DOHH2 (cell line): Measurements from ENCODE around the gene FAM184B.
"Not testable (repeated sequence)": the region's sequence is repeated elsewhere in the genome, so short reads cannot be mapped to it uniquely, and the experiment has no call there.

Experiments
- H3F3A ChIP-seq: fragments of 200-600 bp; sonication (generic), shearing (Covaris generic); 2 replicates; pipeline ENCODE4 v1.6.0; 2016; ENCODE audit warnings: antibody characterized with exemption, mild to moderate bottlenecking; ENCODE audit not compliant: control insufficient read depth, insufficient read depth
- H3K27ac ChIP-seq: fragments of 200-600 bp; sonication (generic); 2 replicates; pipeline ENCODE4 v1.5.1; 2014; ENCODE audit warnings: low read depth, mild to moderate bottlenecking, low read length, moderate library complexity
- H3K27me3 ChIP-seq: fragments of 200-600 bp; sonication (generic); 2 replicates; pipeline ENCODE4 v1.6.1; 2014; ENCODE audit warnings: mild to moderate bottlenecking, low read length, mixed read lengths; ENCODE audit not compliant: control insufficient read depth
- H3K36me3 ChIP-seq: fragments of 200-600 bp; sonication (generic); 2 replicates; pipeline ENCODE4 v1.6.1; 2014; ENCODE audit warnings: mild to moderate bottlenecking, low read length, moderate library complexity, mixed read lengths; ENCODE audit not compliant: control insufficient read depth
- H3K4me1 ChIP-seq: fragments of 200-600 bp; sonication (generic); 2 replicates; pipeline ENCODE4 v1.6.1; 2014; ENCODE audit warnings: mild to moderate bottlenecking, low read length, mixed read lengths; ENCODE audit not compliant: control insufficient read depth
- H3K4me2 ChIP-seq: fragments of 200-600 bp; sonication (generic); 2 replicates; pipeline ENCODE4 v1.6.0; 2014; ENCODE audit warnings: mild to moderate bottlenecking, low read length, moderate library complexity
- H3K4me3 ChIP-seq: fragments of 200-600 bp; sonication (generic); 2 replicates; pipeline ENCODE4 v1.5.1; 2014; ENCODE audit warnings: mild to moderate bottlenecking, low read length, mixed read lengths
- H3K79me2 ChIP-seq: fragments of 200-600 bp; sonication (generic); 2 replicates; pipeline ENCODE4 v1.6.1; 2014; ENCODE audit warnings: mild to moderate bottlenecking, low read length, mixed read lengths; ENCODE audit not compliant: control insufficient read depth
- H3K9me2 ChIP-seq: fragments of 200-600 bp; sonication (generic); replicated peaks from 2 replicates; pipeline ENCODE4 v1.6.1; 2014; ENCODE audit warnings: mild to moderate bottlenecking, low read length, mixed read lengths; ENCODE audit not compliant: control insufficient read depth
- H3K9me3 ChIP-seq: fragments of 200-600 bp; sonication (generic); 2 replicates; pipeline ENCODE4 v1.6.1; 2014; ENCODE audit warnings: antibody characterized with exemption, low read length, mixed read lengths; ENCODE audit not compliant: control insufficient read depth, insufficient read depth
- H4K20me1 ChIP-seq: fragments of 200-600 bp; sonication (generic); 2 replicates; pipeline ENCODE4 v1.6.0; 2014; ENCODE audit warnings: low read depth, mild to moderate bottlenecking, antibody characterized with exemption, low read length, moderate library complexity; ENCODE audit not compliant: control insufficient read depth, insufficient read depth
- EZH2phosphoT487 ChIP-seq: fragments of 200-600 bp; sonication (generic); IDR thresholded peaks from 2 replicates; pipeline ENCODE4 v1.6.1; 2017; ENCODE audit warnings: borderline replicate concordance, mild to moderate bottlenecking, antibody characterized with exemption, low read length, moderate library complexity, mixed read lengths
- TF ChIP-seq, protein P1 (sequence below): fragments of 200-600 bp; sonication (generic); IDR thresholded peaks from one replicate; pipeline ENCODE4 v1.5.1; 2014; ENCODE audit warnings: antibody characterized with exemption, mild to moderate bottlenecking, low read depth, low read length; ENCODE audit not compliant: poor library complexity, severe bottlenecking

Gene FAM184B

DNA sequence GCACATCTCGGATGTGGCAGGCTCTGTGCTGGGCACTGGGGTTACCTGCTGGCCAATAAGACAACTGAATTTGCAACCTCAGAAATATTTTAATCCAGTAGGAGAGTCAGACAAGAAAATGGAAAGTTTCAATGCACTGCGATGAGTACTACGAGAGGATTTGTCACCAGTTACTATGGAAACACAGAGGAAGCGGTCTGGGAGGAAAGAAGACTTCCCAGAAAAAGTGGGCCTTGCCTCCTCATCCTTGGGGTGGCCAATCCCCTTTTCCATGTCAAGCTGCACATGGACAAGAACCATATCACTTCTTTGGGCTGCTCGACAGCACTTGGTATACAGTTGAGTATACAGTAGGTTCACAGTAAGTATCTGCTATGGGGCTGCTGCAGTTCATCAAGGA is 67.6 kb downstream of the FAM184B start:
- H3K27ac ChIP-seq: no peak overlapping the region
- no peak overlapping the region for H3K4me2 ChIP-seq
- no peaks in the 10 kb centered on the region for H3K9me3 ChIP-seq
- H4K20me1 ChIP-seq: no peaks in the 10 kb centered on the region
- H3K4me1 ChIP-seq: no peaks in the 10 kb centered on the region
- H3K9me2 ChIP-seq: no peaks in the 10 kb centered on the region
- no peaks in the 10 kb centered on the region for H3K36me3 ChIP-seq
- H3K79me2 ChIP-seq: no peaks in the 10 kb centered on the region
- no peaks in the 10 kb centered on the region for H3K27me3 ChIP-seq
- no peaks in the 10 kb centered on the region for H3F3A ChIP-seq
- H3K4me3 ChIP-seq: no peak overlapping the region
- TF ChIP-seq, protein P1, sequence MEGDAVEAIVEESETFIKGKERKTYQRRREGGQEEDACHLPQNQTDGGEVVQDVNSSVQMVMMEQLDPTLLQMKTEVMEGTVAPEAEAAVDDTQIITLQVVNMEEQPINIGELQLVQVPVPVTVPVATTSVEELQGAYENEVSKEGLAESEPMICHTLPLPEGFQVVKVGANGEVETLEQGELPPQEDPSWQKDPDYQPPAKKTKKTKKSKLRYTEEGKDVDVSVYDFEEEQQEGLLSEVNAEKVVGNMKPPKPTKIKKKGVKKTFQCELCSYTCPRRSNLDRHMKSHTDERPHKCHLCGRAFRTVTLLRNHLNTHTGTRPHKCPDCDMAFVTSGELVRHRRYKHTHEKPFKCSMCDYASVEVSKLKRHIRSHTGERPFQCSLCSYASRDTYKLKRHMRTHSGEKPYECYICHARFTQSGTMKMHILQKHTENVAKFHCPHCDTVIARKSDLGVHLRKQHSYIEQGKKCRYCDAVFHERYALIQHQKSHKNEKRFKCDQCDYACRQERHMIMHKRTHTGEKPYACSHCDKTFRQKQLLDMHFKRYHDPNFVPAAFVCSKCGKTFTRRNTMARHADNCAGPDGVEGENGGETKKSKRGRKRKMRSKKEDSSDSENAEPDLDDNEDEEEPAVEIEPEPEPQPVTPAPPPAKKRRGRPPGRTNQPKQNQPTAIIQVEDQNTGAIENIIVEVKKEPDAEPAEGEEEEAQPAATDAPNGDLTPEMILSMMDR: no peak

DNA sequence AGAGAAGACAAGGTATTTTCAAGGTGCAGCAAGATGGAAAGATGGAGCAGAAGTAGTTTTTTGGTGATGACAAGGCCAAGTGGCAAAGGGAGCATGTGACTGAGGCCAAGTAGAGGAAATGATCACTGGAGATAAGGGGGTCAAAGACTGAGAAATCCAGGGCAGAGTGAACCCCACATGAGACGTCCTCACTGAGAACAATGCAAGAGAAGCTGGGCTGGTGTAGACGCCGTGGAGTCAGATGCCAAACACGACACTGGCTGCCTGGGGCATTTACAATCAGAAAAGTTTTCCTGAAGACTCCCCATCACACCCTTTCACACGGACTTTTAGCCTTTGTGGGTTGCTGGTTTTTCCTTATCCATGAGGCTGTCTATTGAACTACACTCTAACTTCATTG is 69.3 kb downstream of the FAM184B start:
- no peaks in the 10 kb centered on the region for H3F3A ChIP-seq
- no peak overlapping the region for H3K4me3 ChIP-seq
- H3K9me3 ChIP-seq: no peaks in the 10 kb centered on the region
- no peaks in the 10 kb centered on the region for H3K9me2 ChIP-seq
- no peak overlapping the region for H3K27ac ChIP-seq
- no peaks in the 10 kb centered on the region for H3K4me1 ChIP-seq
- H3K79me2 ChIP-seq: no peaks in the 10 kb centered on the region
- no peaks in the 10 kb centered on the region for H3K36me3 ChIP-seq
- H4K20me1 ChIP-seq: no peaks in the 10 kb centered on the region
- no peaks in the 10 kb centered on the region for H3K27me3 ChIP-seq
- H3K4me2 ChIP-seq: no peak overlapping the region
- TF ChIP-seq EZH2phosphoT487: no peak
- TF ChIP-seq, protein P1: no peak

DNA sequence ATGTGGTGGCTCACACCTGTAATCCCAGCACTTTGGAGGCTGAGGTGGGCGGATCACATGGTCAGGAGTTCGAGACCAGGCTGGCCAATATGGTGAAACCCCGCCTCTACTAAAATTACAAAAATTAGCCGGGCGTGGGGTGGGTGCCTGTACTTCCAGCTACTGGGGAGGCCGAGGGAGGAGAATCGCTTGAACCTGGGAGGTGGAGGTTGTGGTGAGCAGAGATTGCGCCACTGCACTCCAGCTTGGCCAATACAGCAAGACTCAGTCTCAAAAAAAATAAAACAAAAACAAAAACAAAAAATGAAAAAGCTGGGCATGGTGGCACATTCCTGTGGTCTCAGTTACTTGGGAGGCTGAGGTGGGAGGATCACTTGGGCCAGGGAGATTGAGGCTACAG is 70.2 kb downstream of the FAM184B start:
- H3K79me2 ChIP-seq, H3K4me2 ChIP-seq, H3F3A ChIP-seq, H3K9me2 ChIP-seq, H3K36me3 ChIP-seq, H4K20me1 ChIP-seq, H3K4me3 ChIP-seq, H3K27me3 ChIP-seq, H3K27ac ChIP-seq, H3K9me3 ChIP-seq, H3K4me1 ChIP-seq: not testable (repeated sequence)

DNA sequence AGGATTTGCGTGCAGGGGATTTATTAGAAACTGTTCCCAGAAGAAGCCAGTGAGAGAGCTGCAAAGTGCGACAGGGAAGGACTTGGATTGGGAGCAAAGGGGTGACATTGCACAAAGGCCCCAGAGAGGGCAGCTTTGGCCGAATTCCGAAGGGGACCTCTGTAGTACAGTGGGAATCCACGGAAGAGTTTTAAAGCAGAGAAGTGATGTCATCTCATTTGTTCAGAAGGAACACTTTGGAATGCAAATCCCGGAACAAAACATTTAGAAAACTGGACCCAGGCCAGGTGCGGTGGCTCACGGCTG is 71.7 kb downstream of the FAM184B start:
- Histone ChIP-seq H3K4me2 (no peak overlapping the region), H3K79me2 (no peaks in the 10 kb centered on the region), H3K27ac (no peak overlapping the region), H3K4me1 (no peaks in the 10 kb centered on the region), H3K27me3 (no peaks in the 10 kb centered on the region), H3K36me3 (no peaks in the 10 kb centered on the region), H3K9me2 (no peaks in the 10 kb centered on the region), H3K4me3 (no peak overlapping the region), H3F3A (no peaks in the 10 kb centered on the region), H3K9me3 (no peaks in the 10 kb centered on the region), H4K20me1 (no peaks in the 10 kb centered on the region)
- TF ChIP-seq, protein P1: no peak
- TF ChIP-seq EZH2phosphoT487: no peak
